Left kidney (tissue), 8 donors: ENCODE results near the gene ARHGAP29. TPM values are rescaled to one million over a fixed set of nuclear protein-coding genes. Genes with fewer than 3 reads are reported as not detected.

Experiments used
- DNase-seq: peaks from one replicate; pipeline ENCODE4 v3.0.0-alpha.2; 2013
- long read RNA-seq, 8 donors: transcript quantifications; one replicate each; lab custom pipeline, GENCODE V29; 2026
- polyA plus RNA-seq: library from polyadenylated mRNA; unstranded; fragments of 120-200 nt; gene quantifications from one replicate; pipeline ENCODE4 v1.2.1, GENCODE V29; 2013; ENCODE audit not compliant: insufficient read length

Gene ARHGAP29, protein sequence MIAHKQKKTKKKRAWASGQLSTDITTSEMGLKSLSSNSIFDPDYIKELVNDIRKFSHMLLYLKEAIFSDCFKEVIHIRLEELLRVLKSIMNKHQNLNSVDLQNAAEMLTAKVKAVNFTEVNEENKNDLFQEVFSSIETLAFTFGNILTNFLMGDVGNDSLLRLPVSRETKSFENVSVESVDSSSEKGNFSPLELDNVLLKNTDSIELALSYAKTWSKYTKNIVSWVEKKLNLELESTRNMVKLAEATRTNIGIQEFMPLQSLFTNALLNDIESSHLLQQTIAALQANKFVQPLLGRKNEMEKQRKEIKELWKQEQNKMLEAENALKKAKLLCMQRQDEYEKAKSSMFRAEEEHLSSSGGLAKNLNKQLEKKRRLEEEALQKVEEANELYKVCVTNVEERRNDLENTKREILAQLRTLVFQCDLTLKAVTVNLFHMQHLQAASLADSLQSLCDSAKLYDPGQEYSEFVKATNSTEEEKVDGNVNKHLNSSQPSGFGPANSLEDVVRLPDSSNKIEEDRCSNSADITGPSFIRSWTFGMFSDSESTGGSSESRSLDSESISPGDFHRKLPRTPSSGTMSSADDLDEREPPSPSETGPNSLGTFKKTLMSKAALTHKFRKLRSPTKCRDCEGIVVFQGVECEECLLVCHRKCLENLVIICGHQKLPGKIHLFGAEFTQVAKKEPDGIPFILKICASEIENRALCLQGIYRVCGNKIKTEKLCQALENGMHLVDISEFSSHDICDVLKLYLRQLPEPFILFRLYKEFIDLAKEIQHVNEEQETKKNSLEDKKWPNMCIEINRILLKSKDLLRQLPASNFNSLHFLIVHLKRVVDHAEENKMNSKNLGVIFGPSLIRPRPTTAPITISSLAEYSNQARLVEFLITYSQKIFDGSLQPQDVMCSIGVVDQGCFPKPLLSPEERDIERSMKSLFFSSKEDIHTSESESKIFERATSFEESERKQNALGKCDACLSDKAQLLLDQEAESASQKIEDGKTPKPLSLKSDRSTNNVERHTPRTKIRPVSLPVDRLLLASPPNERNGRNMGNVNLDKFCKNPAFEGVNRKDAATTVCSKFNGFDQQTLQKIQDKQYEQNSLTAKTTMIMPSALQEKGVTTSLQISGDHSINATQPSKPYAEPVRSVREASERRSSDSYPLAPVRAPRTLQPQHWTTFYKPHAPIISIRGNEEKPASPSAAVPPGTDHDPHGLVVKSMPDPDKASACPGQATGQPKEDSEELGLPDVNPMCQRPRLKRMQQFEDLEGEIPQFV
- 96.2 TPM for polyA plus RNA-seq
- long read RNA-seq, donor 1, partial matches to known transcripts = 6 of 8 reads
- long read RNA-seq, donor 1, other reads (novel, unspliced or antisense) = 0 of 8 reads
- long read RNA-seq, donor 2, full-length matches to known transcripts = 4 of 4 reads
- long read RNA-seq, donor 2, partial matches to known transcripts = 0 of 4 reads
- long read RNA-seq, donor 2, other reads (novel, unspliced or antisense) = 0 of 4 reads
- long read RNA-seq, donor 3, full-length matches to known transcripts = 4 of 13 reads
- long read RNA-seq, donor 3, partial matches to known transcripts = 9 of 13 reads
- long read RNA-seq, donor 3, other reads (novel, unspliced or antisense) = 0 of 13 reads
- long read RNA-seq, donor 4 = 0 reads
- long read RNA-seq, donor 5, full-length matches to known transcripts = 4 of 4 reads
- long read RNA-seq, donor 5, partial matches to known transcripts = 0 of 4 reads
- long read RNA-seq, donor 5, other reads (novel, unspliced or antisense) = 0 of 4 reads
- long read RNA-seq, donor 6, partial matches to known transcripts = 0 of 4 reads
- long read RNA-seq, donor 6, other reads (novel, unspliced or antisense) = 0 of 4 reads
- long read RNA-seq, donor 7, full-length matches to known transcripts = 9 of 16 reads
- long read RNA-seq, donor 7, partial matches to known transcripts = 7 of 16 reads
- long read RNA-seq, donor 7, other reads (novel, unspliced or antisense) = 0 of 16 reads
- long read RNA-seq, donor 8, full-length matches to known transcripts = 3 of 3 reads
- long read RNA-seq, donor 8, partial matches to known transcripts = 0 of 3 reads
- long read RNA-seq, donor 8, other reads (novel, unspliced or antisense) = 0 of 3 reads

- peak; percentile 85 for DNase-seq
These were observed at the start of gene ARHGAP29 for GRCh38 chr1:94237291-94238226. Gene ARHGAP29, minus strand, starts transcription at chr1:94237584. Its CDS starts 5,973 bp downstream, at chr1:94231611.

DNA sequence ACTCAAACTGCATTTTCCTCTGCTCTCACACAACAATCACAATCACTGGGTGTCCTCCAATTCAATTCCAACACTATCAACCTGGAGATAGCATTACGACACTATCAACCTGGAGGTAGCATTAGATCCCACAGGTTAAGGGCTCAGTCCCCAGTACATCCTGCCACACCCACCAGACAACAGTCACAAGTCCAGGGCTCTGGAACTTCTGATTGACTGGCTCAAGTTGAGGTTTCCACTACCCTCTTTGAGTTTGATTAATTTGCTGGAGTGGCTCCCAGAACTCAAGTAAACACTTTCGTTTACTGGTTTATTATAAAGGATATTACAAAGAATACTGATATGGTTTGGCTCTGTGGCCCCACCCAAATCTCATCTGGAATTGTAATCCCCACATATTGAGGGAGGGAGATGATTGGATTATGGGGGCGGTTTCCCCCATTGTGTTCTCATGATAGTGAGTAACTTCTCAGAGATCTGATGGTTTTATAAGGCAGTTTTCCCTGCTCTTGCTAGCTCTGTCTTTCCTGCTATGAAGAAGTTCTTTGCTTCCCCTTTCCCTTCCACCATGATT, 49.6 kb upstream of the ARHGAP29 start:
- no peak for DNase-seq

- DNase-seq = no peak
These were observed 47.8 kb upstream of the ARHGAP29 start for GRCh38 chr1:94285031-94285654.

GRCh38 chr1:94284476-94284875, 47.1 kb upstream of the ARHGAP29 start:
- DNase-seq = no peak

DNA sequence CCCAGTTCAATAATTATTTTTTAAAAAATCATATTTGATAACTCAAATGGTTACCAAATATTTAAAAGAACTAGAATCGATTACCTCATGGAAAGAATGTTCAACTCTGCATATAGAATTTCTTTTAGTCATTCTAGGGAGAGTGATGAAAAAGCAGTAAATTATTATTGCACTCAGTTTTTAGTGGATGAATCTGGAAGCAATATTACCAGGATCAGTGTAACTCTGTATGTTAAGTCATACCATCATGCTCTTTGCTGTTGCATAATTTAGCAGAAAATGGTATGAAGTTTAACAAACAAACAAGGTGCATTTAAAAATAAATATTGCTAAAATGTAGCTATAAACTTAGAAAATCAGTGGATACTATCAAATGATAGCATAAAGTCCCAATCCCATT, 46.1 kb upstream of the ARHGAP29 start:
- DNase-seq = no peak

DNA sequence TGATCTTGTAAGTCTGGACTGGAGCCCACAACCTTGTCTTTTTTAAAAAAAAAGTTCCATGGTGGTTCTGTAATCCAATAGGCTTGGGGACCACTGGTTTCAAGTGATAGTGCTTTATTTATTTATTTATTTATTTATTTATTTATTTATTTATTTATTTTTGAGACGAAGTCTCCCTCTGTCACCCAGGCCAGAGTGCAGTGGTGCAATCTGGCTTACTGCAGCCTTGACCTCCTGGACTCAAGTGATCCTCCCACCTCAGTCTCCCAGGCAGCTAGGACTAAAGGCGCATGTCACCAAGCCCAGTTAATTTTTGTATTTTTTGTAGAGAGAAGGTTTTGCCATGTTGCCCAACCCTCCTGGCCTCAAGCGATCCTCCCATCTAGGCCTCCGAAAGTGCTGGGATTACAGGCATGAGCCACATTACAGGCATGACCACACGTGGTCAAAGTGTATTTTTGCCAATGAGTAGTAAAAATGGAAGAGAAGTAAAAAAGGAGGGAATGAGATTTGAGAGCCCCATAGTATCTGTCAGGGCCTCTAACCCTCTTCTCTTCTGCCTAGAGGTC, 44.8 kb upstream of the ARHGAP29 start:
- DNase-seq = no peak

- DNase-seq = no peak
These were observed 44.2 kb upstream of the ARHGAP29 start for GRCh38 chr1:94281361-94282142.

GRCh38 chr1:94280541-94280940, 43.2 kb upstream of the ARHGAP29 start:
- no peak for DNase-seq

DNA sequence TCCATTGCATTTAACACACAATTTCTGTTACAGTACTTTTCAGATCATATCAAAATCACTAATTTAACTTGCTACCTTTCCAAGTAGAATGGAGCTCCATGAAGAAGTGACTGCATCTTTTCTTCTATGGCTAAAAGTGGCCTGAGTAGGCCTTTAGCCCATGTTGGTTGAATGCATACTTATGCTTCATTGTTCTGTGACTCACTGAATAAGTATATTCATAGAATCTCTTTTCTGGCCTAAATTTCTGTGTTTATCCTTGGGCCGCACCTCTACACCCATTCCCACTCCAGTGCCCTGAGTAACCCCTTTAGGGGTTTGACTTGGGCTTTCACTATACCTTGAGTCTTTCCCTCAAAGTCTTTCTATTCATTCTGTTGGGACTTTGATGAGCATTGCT, 42.1 kb upstream of the ARHGAP29 start:
- no peak for DNase-seq

DNA sequence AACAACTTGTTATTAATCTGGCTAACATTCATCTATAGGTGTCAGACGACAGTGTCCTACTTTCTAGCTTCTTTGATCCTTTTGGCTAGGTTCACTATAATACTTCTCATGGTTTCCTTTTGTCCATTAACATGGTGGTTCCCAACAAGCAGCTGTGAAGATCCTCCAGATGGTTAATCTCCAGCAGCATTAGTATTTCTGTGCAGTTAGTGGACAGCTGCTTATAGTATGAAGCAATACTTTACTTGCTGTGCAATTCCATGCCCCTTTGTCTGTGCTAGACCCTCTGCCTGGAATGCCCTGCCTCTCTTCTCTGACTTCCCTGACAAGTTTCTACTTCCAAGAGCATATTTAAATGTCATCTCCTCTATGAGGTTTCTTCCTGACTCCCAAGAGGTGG, 41.7 kb upstream of the ARHGAP29 start:
- DNase-seq = no peak

- no peak for DNase-seq
These were observed 39.6 kb upstream of the ARHGAP29 start for GRCh38 chr1:94276988-94277434.

- DNase-seq = no peak
These were observed 37.7 kb upstream of the ARHGAP29 start for GRCh38 chr1:94275083-94275482.

DNA sequence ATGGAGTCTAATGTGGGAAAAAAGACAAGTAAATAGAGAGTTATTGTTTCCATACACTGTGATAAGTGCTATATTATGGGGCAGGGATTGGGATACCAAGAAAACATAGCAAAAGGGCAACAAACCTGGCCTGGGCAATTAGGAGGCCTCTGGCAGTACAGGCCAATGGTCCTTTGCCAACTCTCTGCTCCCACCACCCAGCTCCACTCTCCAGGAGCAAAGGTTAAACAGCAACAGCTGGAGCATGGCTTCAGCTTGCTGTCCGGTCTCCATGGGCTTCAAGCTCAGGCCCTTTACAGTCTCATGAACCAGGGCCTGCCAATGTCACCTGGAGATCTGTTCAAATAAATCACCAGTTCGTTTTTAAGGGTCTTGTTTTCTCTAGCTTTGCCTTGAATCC, 37.2 kb upstream of the ARHGAP29 start:
- DNase-seq = no peak

GRCh38 chr1:94273111-94273510, 35.7 kb upstream of the ARHGAP29 start:
- DNase-seq = no peak

GRCh38 chr1:94272388-94272787, 35.0 kb upstream of the ARHGAP29 start:
- DNase-seq = no peak

- DNase-seq = no peak
These were observed 34.0 kb upstream of the ARHGAP29 start for GRCh38 chr1:94271373-94271772.

DNA sequence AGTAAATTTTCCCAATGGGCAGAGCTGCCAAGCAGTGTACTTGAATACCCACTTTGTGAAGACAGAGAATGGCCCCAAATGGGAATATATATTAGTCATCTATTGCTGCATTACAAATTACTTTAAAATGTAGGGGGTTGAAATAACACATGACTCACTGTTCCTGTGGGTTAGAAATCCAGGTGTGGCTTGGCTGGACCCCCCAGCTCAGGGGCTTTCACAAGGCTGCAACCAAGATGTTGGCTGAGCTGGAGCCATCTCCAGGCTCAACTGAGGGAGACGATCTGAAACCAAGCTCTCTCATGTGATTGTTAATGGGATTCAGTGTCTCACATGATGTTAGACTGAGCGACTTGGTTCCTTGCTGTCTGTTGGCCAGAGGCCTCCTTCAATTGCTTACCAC, 33.4 kb upstream of the ARHGAP29 start:
- DNase-seq = no peak
